A673 (cell line): ENCODE results near the gene MICU1.

Experiments
- EZH2 ChIP-seq: fragments of 200-600 bp; sonication (generic); IDR thresholded peaks from 2 replicates; pipeline ENCODE4 v1.6.1; 2017; ENCODE audit warnings: borderline replicate concordance, low read depth, mild to moderate bottlenecking, mixed read lengths, antibody characterized with exemption, low read length; ENCODE audit not compliant: poor library complexity, severe bottlenecking
- TF ChIP-seq, protein P1 (sequence below): fragments of 300-800, 200-600 bp; sonication (generic); conservative IDR thresholded peaks from 2 replicates; pipeline ENCODE4 v1.5.1; 2017; ENCODE audit warnings: low read depth, mild to moderate bottlenecking, antibody characterized with exemption, low read length, moderate library complexity, mixed read lengths

DNA sequence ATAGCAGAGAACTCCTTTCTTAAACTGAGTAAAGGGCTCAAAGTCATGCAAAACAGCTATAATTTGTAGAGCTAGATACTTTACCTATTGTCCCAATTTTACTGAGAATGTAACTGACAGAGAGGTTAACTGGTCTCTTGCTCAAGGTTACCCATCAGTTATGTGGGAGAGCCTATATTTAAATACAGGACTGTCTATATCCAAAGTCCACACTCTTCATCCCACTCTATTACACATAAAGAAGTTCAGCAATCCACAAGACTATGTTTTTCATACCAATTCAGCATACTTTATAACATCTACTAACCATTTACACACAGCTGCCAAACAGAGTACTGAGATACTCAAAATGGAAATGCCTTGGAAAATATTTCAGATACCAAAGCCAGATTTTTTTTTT, 100.2 kb downstream of the MICU1 start:
- TF ChIP-seq, protein P1, sequence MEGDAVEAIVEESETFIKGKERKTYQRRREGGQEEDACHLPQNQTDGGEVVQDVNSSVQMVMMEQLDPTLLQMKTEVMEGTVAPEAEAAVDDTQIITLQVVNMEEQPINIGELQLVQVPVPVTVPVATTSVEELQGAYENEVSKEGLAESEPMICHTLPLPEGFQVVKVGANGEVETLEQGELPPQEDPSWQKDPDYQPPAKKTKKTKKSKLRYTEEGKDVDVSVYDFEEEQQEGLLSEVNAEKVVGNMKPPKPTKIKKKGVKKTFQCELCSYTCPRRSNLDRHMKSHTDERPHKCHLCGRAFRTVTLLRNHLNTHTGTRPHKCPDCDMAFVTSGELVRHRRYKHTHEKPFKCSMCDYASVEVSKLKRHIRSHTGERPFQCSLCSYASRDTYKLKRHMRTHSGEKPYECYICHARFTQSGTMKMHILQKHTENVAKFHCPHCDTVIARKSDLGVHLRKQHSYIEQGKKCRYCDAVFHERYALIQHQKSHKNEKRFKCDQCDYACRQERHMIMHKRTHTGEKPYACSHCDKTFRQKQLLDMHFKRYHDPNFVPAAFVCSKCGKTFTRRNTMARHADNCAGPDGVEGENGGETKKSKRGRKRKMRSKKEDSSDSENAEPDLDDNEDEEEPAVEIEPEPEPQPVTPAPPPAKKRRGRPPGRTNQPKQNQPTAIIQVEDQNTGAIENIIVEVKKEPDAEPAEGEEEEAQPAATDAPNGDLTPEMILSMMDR = no peak
- TF ChIP-seq EZH2 = no peak
